Endometrial microvascular endothelial cells (primary cell): Measurements from ENCODE around the gene ZNF503. TPM values are rescaled to one million over a fixed set of nuclear protein-coding genes. Genes with fewer than 3 reads are reported as not detected.
"Not testable (repeated sequence)": the region's sequence is repeated elsewhere in the genome, so short reads cannot be mapped to it uniquely, and the experiment has no call there.

Source experiments
- in situ Hi-C: cut with HindIII; loops from 2 replicates; pipeline ENCODE4 v1.10.0; 2017; ENCODE audit warnings: low sequenced_read_pairs, low pct_unique_long_range_greater_than_20kb; ENCODE audit errors: inconsistent ontology term
- total RNA-seq: library from RNA; depleted of rRNA; stranded (reverse); fragments of >200 nt; gene quantifications from one replicate; pipeline ENCODE4 v1.2.3, GENCODE V29; 2015; ENCODE audit errors: inconsistent ontology term

ZNF503 gene
- total RNA-seq, 1 donor from 2014 or later, result 4.9 TPM

- in situ Hi-C loops, result not testable (repeated sequence)
Observed at GRCh38 chr10:75369838-75370237, 31.7 kb downstream of the ZNF503 start.

GRCh38 chr10:75367901-75368300, 33.7 kb downstream of the ZNF503 start:
- in situ Hi-C loops, result no loop called here

DNA sequence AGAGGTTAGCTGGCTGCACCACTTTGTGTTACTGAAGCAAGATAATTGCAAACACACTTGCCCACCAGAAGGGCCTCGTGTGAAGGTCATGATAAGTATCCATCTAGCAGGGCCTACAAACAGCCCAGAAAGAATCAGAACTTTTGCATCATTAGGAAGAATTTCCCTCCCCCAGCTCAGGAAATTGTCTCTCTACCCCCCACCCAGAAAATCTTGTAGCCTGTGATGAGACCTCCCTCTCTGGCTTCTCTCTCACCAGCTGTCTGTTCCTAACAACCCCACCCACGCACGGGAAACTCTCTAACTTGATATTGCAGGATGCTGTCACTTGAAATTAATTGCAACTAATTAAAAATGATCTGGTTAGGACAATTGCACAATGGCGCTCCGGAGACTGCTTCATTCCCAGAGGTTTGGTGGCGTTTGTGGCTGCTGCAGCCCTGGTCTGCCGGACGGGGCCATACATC, 34.5 kb downstream of the ZNF503 start:
- in situ Hi-C loops, result no loop called here

GRCh38 chr10:75363431-75363830, 38.1 kb downstream of the ZNF503 start:
- in situ Hi-C loops, result no loop called here

- in situ Hi-C loops, result not testable (repeated sequence)
Observed at GRCh38 chr10:75359876-75360275, 41.7 kb downstream of the ZNF503 start.

DNA sequence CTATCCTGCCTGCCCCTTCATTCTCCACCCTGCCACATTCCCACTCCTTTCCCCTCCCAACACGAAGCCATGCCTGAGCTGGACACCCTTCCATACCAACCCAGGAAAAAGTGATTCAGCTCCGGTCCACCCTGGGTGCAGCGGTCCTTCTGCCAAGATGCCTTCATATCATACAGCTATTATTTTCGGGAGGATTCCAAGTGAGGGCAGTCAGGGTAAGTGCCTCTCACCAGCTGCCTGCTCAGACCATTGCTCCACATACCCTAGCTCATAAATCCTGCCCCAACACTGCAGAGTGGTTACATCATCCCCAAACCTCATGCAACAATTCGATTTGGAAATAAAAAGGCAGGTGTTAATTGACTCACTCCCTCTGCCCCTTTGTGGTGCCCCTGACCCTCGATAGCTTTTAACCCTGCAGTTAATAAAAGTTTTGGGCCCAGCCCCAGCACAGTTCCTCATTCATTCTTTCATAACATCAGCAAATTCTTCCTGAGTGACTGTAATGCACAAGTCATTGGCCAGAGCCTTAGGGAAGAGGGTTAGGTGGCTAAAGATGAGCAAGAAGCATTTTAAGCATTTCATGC, 42.6 kb downstream of the ZNF503 start:
- in situ Hi-C loops, result no loop called here

- in situ Hi-C loops, result no loop called here
Observed at GRCh38 chr10:75358132-75358531, 43.4 kb downstream of the ZNF503 start.

DNA sequence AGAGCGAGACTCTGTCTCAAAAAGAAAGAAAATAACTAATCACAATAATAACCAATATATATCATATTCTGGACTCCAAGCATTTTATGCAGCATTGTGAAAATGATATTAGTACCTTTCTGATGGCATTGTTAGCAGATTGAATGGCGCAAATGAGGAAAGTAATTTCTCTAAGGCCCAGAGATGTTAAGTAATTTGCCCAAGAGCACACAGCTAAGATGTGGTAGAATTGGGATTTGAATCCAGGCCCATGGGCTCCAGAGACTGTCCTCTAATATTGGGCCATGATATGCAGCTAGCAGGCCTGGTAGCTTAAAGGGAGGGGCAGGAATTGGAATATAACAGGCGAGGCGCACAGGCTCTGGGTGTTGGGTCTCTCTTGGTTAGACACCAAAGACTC, 44.1 kb downstream of the ZNF503 start:
- in situ Hi-C loops, result no loop called here

GRCh38 chr10:75356484-75356883, 45.1 kb downstream of the ZNF503 start:
- in situ Hi-C loops, result no loop called here

DNA sequence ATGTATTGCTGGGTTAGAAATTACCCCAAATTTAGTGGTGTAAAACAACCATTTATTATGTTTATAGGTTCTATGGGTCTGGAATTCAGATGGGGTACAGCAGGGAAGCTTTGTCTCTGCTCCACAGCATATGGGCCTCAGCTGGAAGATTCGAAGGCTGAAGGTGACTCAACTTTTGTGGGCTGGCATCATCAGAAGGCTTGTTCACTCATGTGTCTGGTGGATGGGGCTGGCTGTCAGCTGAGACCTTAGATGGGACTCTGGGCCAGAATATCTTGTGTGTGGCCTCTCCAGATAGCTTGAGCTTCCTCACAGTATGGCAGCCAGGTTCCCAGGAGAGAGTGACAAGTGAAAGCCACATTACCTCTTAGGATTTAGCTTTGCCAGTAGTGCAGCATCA, 45.9 kb downstream of the ZNF503 start:
- in situ Hi-C loops, result no loop called here

DNA sequence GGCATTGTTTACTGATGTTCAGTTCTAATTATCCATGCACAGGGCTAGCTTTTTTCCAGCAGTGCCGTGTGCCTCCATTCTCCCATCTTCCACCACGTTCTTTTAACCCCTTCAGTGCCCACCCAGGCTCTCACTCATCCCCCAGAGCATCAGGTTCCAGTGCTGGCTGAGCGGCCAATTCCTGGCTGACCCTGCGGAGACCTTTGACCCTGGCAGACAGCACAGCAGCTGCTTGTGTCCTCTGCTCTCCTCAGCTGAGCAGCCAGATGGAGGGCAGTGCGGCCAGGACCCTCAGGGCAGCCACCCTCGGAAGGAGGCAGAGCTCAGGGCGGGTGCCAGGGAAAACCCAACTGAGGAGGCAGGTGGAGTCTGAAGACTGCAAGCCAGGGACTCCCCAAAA, 48.4 kb downstream of the ZNF503 start:
- in situ Hi-C loops, result no loop called here

- in situ Hi-C loops, result no loop called here
Observed at GRCh38 chr10:75352650-75353049, 48.9 kb downstream of the ZNF503 start.

DNA sequence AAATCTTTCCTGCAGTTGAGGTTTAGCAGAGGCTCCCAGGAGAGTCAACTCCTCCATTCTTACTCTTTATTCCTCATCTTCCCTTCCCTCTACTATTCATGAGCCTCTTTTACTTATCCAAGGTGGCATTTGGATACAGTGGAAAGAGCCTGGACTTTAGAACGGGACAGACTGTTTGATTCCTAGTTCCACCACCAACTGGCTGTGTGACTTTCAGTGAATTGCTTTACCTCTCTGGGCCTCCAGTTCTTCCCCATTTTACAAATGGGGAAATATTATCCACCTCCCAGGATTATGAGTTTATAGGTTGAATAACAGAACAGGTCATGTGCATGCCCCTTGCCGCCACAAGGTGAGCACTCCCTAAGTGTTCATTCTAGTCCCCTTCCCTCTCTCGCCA, 49.9 kb downstream of the ZNF503 start:
- in situ Hi-C loops, result no loop called here

- in situ Hi-C loops, result no loop called here
Observed at GRCh38 chr10:75350791-75351190, 50.8 kb downstream of the ZNF503 start.

Other genes with a start within 250 kb of the ZNF503 start
- gene VDAC2, start 191.0 kb downstream of the ZNF503 start, total RNA-seq, result 193 TPM
- gene COMTD1, start 165.8 kb downstream of the ZNF503 start, total RNA-seq, result 1.5 TPM
- 1.2 TPM for gene LRMDA, start 29.9 kb upstream of the ZNF503 start, total RNA-seq